Activated naive CD4-positive, alpha-beta T cell treated with anti-CD3 and anti-CD28 coated beads, Interleukin-2, amount 10 ng/mL, durations not matched to agents 5 hours and 36 hours (primary cell): ENCODE data around the gene CCDC181. TPM values are rescaled to one million over a fixed set of nuclear protein-coding genes. Genes with fewer than 3 reads are reported as not detected.

Experiments used
- total RNA-seq, 2 experiments: library from RNA; stranded (reverse); gene quantifications; one replicate each; pipeline ENCODE4 v1.2.3, GENCODE V29; 2021

CCDC181 gene
- total RNA-seq = not detected

GRCh38 chr1:169427081-169427641 is at the start of gene CCDC181:
TSS of gene CCDC181 (minus strand) at chr1:169427474. CDS start at chr1:169424927, 2,547 bp downstream.

DNA sequence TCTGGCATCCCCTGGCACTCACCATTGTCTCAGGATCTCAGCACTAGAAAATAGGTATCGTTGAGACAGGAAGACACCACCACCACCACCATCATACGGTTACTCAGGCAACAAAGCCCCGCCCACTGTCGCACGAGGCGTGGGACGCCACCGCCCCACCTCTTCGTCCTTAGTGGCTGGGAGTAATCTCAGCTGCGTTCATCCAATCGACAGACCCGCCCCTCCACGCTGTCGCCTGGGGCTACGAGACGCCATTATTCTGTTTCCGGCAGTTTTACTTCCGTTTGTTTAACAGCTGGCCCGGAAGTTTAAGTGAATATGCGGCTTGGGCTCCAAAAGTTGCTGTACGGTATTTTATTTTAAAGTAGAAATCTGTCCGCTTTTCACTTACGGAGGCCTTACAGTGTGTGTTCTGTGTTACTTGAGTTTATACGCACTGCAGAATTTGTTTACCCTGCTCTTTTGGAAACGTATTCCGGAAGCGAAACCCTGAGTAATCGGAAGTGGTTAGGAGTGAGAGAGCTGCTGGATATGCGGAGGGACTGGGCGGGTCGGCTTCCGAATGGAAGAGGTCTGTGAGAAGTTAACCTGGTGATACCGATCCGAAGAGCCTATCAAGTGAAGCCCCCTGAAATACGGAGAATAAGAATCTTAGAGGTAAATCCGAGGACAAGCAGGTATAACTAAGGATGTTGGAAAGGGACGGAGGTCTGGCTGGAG is 59.4 kb downstream of the CCDC181 start, which contains the start of the genes BLZF1 and NME7:
TSS of gene BLZF1 (plus strand) at position 510 of the 720 bp plus-strand sequence. CDS start 1,328 bp downstream, outside the sequence.
TSS of gene NME7 (minus strand) at position 112 of the 720 bp plus-strand sequence. CDS start at position 25, 87 bp downstream.

Other genes starting within 250 kb of the CCDC181 start
- 10 to 100 TPM in 1 of 2 experiments, 1 to 10 TPM in 1; 9.8 to 11.2 TPM for gene NME7, start 59.7 kb downstream of the CCDC181 start, total RNA-seq
- 10 to 100 TPM; 21.1 to 23.0 TPM for gene BLZF1, start 59.3 kb downstream of the CCDC181 start, total RNA-seq
- 1 to 10 TPM; 6.0 to 6.2 TPM for gene SLC19A2, start 58.5 kb upstream of the CCDC181 start, total RNA-seq
- 1 to 10 TPM; 9.3 to 9.4 TPM for gene F5, start 159.0 kb upstream of the CCDC181 start, total RNA-seq
- under 1 TPM; 0.19 to 0.66 TPM for gene SELP, start 202.7 kb upstream of the CCDC181 start, total RNA-seq